ENCODE data around the gene LRRC70.

LRRC70 gene

GRCh38 chr5:62575066-62575465 is 3.6 kb upstream of the LRRC70 start:
- no peak for DNase-seq

GRCh38 chr5:62575489-62575888 is 3.1 kb upstream of the LRRC70 start:
- DNase-seq: peak; percentile 31

GRCh38 chr5:62576570-62577170 is 1.9 kb upstream of the LRRC70 start:
- DNase-seq: no peak

- DNase-seq: no peak
These were observed 1.1 kb upstream of the LRRC70 start for GRCh38 chr5:62577488-62577887.

DNA sequence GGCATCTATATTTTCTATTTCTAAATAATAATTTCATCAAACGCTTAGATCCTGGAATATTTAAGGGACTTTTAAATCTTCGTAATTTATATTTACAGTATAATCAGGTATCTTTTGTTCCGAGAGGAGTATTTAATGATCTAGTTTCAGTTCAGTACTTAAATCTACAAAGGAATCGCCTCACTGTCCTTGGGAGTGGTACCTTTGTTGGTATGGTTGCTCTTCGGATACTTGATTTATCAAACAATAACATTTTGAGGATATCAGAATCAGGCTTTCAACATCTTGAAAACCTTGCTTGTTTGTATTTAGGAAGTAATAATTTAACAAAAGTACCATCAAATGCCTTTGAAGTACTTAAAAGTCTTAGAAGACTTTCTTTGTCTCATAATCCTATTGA is 1.1 kb downstream of the LRRC70 start:
- DNase-seq: no peak

- no peak for DNase-seq
These were observed 3.4 kb downstream of the LRRC70 start for GRCh38 chr5:62581836-62582597.

DNA sequence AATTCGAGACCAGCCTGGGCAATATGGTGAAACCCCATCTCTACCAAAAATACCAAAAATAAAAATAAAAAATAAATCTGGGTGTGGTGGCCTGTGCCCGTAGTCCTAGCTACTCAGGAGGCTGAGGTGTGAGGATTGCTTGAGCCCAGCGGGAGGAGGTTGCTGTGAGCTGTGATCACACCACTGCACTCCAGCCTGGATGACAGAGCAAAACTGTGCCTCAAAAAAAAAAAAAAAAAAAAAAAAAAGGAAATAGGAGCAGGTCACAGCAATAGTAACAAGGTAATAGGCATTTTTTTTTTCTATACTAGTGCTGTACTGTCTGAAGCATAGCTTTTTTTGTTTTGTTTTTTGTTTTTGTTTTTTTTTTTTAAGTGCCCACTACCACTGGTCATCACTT is 5.8 kb downstream of the LRRC70 start:
- DNase-seq: peak; percentile 38

- DNase-seq: no peak
These were observed 6.7 kb downstream of the LRRC70 start for GRCh38 chr5:62585306-62585705.

DNA sequence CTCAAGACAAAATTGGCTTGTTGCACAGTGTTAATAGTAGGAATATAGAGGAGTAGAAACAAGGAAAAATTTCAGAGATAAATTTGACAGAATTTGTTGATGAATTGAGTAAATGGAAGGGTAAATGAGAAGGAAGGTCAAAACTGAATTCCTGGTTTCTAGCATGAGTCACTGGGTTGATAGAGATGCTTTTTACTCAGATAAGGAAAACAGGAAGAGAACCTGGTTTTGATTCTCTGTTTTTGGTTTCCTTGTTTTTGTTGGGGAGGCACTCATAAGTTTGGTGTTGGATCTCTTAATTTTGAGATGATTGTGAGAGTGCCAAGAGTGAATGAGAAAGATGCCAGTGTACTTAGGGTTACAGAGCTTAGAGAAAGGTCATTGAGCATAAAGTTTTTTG is 7.1 kb downstream of the LRRC70 start:
- DNase-seq: peak; percentile 58

GRCh38 chr5:62587737-62588136 is 9.1 kb downstream of the LRRC70 start:
- no peak for DNase-seq

DNA sequence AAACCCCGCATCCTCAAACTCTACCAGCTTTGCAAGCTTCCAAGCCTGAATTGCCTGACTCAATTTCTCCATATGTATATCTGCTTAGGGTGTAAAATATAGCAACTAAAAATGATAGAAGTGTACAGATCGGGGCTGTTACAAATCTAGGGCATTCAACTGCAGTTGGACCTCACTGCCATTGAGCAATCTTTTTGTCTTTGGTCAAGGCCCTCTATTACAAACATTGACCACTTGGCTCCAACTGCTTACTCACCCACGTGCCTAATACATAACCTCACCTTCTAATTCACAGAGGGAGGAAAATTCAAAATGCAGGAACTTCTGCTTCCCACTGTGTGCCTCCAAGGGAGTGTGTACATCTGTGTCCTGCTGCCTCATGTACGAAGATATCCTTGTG is 10.0 kb downstream of the LRRC70 start:
- DNase-seq: no peak

DNA sequence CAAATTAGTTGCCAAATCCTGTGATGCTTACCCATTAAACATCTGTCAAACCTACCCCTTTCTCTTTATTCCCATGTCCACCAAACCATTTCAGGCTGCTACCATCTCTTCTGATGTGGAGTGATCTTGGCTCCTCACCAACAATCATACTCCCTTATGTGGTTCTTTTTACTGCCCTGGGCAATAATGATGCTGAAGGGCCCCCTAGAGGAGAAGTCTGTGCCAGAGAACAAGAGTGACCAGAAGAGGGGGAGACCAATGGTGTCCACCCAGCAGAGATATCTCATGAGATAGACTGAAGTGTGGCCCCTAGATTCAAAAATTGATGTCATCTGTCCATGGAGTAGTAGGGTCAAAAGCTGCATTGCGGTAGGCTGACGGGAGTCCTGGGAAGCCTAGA is 10.9 kb downstream of the LRRC70 start:
- peak; percentile 19 for DNase-seq

DNA sequence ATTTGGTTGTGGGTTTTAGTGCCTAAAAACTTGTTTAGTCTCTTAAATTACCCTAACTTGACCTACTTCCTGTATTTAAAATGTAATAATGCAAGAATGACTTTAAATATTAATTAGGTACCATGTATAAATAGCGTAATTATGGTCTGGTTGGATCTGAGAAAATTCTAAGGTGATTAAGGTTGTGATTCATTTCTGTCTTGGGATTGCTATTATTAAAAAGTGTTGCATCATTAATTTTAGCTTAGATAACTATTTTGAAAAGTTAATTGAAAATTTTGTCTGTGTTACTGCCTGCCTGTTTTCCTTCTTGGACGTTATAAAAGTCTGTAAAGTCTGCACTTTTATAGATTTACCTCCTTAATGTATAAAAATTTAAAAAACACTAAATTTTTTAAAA is 11.8 kb downstream of the LRRC70 start:
- DNase-seq: no peak

- no peak for DNase-seq
These were observed 13.9 kb downstream of the LRRC70 start for GRCh38 chr5:62592558-62592957.

DNA sequence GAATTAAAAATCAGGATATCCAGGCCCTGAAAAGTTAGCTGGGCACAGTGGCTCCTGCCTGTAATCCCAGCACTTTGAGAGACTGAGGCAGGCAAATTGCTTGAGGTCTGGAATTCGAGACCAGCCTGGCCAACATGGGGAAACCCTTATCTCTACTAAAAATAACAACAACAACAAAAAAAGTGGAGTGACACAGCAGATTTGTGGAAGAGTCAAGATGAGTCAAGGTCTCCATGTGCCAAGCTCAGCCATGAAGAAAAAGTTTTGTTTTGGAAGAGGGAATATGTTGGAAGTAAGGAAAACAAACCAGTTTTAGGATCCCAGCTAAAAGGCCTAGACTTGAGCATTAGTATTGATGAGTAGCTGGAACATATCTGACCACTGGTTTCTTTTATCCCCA is 14.7 kb downstream of the LRRC70 start:
- DNase-seq: peak; percentile 35

- no peak for DNase-seq
These were observed 15.9 kb downstream of the LRRC70 start for GRCh38 chr5:62594364-62594984.

DNA sequence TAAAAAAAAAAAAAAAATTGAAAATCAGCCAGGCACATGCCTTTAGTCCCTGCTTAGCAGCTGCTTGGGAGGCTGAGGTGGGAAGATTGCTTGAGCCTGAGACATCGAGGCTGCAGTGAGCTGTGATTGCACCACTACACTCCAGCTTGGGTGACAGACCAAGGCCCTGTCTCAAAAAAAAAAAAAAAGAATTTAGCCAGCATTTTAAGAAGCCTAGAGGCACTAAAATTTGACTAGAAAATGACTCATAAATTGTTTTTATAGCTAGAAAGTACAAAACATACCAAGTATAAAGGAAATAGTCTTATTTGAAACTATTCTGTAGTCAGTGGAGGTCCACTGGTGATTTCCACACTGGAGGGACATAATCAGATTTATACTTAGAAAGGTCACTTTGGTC is 17.5 kb downstream of the LRRC70 start:
- DNase-seq: no peak

GRCh38 chr5:62596691-62597090 is 18.1 kb downstream of the LRRC70 start:
- no peak for DNase-seq

- DNase-seq: no peak
These were observed 18.7 kb downstream of the LRRC70 start for GRCh38 chr5:62597314-62597713.

DNA sequence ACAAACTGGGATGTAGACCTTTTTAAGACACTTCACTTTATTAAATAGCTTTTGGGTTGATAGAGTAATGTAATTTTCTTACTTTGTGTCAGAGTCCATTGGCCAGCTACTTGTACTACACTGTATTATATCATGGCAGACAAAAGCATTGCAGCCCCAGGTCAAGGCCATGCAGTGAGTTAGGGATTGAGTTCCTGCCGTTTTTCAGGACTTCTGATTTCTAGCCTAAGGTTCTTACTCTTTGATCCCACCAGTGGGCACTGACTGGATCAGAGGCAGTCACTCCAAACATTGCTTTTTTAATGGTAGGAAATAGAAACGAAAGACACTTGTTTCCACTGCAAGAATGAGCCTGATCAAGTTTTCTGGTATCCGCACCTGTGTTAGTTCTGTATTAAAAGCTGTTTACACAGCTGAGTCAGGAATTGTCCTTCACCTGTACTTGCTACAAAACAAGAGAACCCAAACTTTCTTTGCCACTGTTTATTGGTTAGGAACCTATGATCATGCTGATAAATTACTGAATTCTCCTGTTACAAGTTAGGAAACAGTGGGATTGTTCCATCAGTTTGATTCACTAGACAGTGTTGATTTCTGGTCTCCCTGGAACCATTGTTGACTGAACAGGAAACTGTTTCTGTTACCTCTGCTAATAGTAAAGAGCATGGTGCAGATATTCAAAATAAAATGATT is 22.1 kb downstream of the LRRC70 start:
- no peak for DNase-seq

DNA sequence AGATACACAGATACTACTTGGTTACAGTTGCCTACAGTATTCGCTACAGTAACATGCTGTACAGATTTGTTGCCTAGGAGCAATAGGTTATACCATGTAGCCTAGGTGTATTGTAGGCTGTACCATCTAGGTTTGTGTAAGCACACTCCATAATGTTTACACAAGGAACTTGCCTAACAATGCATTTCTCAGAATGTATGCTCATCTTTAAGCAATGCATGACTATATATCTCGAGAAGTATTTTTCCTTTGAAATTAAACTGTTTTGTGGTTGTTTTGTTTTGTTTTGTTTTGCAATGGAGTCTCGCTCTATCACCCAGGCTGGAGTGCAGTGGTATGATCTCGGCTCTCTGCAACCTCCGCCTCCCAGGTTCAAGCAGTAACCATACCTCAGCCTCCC is 25.3 kb downstream of the LRRC70 start:
- DNase-seq: no peak

DNA sequence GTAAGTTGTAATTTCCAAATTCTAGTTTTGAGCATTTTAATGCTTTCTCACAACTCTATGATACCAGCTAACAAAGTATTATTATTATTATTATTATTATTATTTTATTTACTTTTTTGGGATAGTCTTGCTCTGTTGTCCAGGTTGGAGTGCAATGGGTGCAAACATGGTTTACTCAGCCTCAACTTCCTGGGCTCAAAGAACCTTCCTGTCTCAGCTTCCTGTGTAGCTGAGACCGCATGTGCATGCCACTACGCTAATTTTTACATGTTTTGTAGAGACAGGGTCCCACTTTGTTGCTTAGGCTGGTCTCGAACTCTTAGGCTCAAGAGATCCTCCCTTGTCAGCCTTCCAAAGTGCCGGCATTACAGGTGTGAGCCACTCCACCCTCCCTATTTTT is 27.0 kb downstream of the LRRC70 start:
- no peak for DNase-seq

DNA sequence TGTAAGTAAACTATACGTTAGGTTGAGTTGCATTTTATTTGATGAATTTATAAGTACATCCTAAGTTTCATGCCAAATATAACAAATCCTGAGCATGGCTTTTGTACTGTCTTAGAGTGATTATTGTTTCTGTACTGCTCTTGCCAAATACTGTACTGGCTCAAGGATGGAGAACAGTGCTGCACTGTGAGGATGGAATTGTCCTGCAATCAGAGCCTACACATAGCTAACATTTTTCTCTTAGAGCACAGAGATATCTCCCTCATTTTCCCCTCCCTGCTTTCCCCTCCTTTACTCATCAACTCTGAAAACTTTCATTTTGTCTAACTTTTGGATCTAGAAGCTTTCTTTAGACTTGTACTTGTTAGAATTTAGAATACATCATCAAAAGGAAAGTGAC is 28.3 kb downstream of the LRRC70 start:
- DNase-seq: no peak

DNA sequence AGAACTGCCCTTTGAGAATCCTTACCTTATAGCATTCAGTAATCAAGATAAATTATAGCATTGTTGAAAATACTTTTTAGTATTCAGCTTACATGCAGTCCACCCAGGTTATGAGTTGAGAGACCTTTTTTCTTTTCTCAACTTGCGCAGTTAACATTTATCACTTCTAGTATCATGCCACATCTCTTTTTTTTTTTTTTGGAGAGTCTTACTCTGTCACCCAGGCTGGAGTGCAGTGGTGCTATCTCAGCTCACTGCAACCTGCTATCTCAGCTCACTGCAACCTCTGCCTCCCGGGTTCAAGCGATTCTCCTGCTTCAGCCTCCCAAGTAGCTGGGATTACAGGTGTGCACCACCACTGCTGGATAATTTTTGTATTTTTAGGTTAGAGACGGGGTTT is 29.0 kb downstream of the LRRC70 start:
- no peak for DNase-seq
